D341Med (cell line): ENCODE data around the gene CD244.
"Not testable (repeated sequence)": the region's sequence is repeated elsewhere in the genome, so short reads cannot be mapped to it uniquely, and the experiment has no call there.

Experiments used
- DNase-seq: peaks from one replicate; pipeline ENCODE4 v3.0.0; 2012; ENCODE audit warnings: low spot score

CD244 gene

DNA sequence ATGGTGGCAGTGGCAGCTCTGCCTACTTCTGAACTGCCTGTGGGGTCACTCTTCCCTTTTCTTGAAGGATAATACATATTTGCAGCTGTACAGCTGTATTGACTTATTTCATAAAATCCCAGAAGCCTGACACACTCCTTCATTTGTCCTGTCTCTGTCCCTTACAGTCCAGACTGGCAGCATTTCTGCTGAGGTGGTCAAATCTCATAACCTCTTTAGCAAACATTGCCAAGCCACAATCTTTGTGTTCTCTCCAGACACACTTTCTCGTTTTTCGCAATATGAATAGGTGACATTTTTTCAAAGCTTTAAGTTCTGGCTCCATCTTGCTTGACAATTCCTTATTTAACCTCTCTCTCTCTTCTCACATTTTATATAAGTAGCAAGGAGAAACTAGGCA is 51.5 kb downstream of the CD244 start:
- no peak for DNase-seq

DNA sequence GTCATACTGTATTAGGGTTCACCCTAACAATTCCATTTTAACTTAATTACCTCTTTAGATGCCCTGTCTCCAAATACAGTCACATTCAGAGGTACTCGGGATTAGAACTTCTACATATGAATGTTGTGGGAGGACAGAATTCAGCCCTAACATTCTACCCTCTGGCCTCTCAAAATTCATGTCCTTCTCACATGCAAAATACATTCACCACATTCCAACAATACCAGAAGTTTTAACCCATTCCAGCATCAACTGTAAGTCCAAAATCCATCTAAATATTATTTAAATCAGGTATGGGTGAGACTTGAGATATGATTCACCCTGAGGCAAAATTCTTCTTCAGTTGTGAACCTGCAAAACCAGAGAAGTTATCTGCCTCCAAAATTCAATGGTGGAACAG is 52.2 kb downstream of the CD244 start:
- no peak for DNase-seq

DNA sequence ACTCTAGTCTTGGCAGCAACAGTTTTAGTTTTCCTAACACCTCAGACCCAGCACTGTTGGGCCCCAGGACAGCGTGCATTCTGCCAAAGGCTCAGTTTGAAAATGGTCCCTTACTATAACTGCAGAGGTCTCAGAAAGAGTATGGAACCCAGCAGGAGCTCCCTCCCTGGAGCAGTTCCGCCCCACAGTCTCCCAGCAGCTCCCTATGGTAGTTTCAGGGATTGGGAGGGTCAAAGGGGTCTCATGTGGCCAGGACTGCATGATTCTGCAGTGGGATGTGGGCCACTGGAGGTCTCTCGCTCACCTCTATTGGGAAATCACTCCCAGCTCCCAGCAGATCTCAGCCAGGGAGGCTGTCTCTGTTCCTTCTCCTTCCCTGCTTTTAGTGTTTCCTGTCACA is 54.4 kb downstream of the CD244 start:
- DNase-seq, result no peak

DNA sequence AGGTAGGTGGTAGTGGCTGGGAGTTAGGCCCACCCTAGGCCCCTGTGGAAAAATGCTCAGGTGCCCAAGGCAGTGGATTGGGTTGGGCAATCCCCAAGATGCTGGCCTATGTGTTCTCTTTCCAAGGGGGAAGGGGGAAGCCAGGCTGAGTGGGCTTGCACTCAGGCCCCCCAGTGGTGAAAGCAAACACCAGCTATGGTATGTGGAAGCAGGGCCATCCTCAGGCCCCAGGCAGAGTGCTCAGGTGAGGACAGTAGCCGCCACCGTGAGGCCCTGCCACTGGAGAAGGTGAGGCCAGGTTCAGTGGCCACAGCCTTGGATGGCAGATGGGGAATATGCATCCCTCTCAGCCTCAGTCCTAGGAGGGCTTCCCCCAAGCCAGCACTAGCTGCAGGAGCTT is 54.9 kb downstream of the CD244 start:
- DNase-seq, result no peak

DNA sequence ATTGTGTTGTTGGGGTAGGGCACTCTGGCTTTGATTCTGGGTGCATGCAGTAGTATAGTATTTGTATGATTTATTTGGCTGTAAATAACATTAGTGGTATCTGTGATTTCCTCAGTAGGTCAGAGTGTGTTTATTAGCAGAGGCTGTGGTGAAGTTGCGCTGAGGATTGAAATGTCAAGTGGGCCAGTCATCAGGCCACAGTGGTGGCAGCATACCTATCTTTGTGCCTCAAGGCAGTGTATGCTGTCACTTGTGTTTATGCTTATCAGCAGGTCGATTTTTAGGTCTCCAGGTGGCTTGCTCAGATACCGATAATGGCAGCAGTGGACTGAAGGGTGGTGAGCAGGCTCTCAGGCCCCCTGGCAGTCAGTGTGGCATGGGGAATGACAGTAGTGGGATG is 55.4 kb downstream of the CD244 start:
- no peak for DNase-seq

DNA sequence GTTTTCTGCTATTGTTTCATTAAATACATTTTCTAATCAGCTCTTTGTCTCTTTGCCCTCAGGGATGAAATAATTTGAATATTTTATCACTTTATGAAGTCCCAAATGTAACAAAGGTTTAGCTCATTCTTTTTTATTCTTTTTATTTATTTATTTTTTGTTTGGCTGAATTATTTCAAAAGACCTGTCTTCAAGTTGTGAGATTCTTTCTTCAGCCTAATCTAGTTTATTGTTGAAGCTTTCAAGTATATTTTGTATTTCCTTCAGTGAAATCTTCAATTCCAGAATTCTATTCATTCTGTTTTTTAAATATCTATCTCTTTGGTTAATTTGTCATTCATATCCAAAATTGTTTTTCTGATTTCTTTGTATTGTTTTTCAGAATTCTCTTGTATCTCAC is 55.9 kb downstream of the CD244 start:
- no peak for DNase-seq

DNA sequence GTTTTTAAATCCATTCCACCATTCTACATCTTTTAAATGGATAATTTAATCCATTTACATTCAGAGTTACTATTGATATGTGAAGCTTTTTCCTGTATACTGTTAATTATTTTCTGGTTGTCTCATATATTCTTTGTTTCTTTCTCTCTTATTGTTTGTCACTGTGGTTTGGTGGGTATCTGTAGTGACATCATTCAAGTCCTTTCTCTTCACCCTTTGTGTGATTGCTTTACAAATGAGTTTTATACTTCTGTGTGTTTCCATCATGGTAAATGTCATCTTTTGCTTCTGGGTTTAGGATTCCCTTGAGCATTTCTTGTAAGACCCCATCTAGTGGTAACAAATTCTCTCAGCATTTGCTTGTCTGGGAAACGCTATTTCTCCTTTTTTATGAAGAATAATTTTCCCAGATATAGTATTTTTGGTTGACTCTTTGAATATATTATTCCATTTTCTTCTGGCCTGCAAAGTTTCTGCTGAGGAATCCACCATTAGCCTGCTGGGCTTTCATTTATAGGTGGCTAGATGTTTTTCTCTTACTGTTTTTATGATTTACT is 56.5 kb downstream of the CD244 start:
- no peak for DNase-seq

DNA sequence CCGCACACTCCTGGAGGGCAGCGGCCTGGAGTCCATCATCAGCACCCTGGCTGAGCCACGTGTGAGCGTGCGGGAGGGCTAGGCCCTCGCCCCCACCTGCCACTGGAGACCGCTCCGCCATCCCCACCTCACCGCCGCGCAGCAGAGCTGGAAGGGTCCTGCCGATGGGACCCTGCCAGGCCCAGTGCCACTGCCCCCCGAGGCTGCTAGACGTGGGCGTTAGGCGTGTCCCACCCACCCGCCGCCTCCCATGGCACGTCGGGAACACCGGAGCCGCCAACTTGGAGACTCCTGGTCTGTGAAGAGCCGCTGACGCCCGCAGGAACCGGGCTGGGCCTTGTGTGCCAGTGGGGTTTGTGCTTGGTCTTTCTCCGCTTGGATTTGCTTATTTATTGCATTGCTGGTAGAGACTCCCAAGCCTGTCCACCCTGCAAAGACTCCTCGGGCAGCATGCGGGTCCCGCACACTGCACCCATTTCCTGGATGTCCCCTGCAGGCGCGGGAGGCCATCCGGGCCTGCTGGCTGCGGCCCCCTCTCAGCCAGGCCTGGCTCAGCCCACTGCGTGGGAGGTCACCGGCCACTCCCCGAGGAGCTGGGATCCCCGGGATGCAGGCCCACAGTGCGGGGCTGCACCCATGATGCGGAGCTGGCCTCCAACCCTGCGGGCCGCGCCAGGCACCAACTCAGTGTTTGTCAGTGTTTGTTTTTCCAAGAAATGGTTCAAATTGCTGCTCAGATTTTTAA is 60.7 kb downstream of the CD244 start:
- no peak for DNase-seq

DNA sequence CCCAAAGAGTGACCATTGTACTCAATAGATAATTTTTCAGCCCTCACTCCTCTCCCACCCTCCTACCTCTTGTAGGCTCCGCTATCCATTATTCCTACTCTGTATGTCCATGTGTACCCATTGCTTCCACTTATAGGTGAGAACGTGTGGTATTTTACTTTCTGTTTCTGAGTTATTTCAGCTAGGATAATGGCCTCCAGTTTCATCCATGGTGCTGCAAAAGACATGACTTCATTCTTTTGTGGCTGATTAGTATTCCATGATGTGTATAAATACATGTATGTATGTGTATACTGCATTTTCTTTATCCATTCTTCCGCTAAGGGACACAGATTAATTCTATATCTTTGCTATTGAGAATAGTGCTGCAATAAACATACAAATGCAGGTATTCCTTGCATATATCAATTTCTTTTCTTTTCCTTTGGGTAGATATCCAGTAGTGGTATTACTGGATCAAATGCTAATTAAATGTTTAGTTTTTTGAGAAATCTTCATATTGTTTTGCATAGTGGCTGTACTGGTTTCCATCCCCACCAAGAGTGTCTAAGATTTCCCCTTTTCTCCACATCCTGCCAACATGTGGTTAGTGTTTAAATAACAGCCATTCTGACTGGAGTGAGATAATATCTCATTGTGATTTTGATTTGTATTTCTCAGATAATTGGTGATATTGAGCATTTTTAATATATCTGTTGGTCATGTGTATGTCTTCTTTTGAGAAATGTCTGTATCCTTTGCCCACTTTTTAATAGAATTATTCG is 61.9 kb downstream of the CD244 start:
- DNase-seq, result no peak

DNA sequence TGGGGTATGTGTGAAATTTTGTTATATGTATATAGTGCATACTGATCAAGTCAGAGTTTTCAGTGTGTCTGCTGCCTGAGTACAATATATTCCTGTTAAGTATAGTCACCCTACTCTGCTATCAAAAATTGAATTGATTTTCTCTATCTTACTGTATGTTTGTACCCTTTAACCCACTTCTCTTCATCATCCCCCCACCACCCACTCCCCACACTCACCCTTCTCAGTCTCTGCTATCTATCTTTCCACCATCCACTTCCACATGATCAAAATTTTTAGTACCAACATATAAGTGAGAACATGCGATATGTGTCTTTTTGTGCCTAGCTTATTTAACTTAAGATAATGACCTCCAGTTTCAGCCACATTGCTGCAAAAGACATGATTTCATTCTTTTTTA is 62.5 kb downstream of the CD244 start:
- DNase-seq, result no peak

DNA sequence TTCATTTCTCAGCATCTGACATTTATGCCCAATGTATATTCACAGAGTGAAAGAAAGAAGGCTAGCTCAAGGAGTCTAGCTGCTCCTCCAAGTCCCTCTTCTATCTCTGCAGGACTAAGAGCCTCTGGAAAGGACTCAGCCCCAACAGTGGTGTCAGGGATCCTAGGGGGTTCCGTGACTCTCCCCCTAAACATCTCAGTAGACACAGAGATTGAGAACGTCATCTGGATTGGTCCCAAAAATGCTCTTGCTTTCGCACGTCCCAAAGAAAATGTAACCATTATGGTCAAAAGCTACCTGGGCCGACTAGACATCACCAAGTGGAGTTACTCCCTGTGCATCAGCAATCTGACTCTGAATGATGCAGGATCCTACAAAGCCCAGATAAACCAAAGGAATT is 63.0 kb downstream of the CD244 start:
- no peak for DNase-seq

DNA sequence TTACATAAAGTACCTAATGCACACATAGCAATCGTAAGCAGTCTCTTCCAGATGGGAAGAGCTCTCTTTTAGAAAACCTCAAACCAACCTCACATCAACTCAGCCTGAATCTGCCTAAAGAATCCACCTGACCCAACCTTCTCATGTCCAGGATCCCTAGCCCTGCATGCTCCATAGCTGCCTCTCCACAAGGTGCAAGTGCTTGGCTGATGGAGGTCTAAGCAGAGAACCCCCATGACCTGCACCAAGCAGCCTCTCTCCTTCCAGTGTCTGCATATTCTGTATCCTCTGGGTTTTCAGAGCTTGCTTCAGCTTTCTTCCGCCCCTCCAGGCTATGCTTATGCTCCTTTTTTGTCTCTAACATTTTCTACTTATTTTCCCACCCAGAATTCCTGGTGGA is 64.2 kb downstream of the CD244 start:
- no peak for DNase-seq

DNA sequence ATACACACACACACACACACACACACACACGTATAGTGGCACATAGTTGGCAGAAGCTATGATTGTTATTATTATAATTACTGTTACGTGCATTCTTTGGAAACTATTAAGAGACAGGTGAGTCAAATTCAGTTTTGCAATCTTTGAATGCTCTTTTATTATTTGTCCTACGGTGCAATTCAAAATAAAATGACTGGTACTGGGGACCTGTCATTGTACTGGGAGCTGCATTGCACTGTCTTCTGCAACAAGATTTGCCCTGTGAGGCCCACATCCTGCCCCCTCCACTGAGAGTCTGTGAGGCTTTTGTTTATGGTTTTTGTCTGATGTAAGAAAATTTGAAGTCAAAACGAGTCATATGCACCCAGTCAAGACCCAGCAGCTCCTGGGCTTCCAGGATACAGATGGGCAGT is 64.8 kb downstream of the CD244 start:
- no peak for DNase-seq

DNA sequence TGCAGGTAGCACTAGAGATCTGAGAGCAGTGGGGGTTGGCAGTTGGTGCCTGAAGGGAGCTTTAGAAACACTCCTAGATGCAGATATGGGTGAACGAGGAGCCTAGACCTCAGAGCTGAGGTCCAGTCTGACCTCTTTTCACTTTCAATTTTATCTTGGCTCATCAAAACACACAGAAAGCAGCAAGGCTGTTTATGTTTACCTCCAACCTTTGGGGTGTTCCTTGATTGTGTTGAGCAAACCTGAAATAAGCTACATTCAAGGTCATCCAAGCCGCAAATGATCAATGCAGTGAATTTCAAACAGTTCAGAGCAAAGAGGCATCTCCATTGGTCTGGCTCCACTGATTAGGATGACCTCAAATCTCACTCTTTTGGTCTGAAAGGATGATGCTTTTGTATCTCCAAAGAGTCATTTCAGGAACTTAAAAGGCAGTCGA is 65.4 kb downstream of the CD244 start:
- DNase-seq, result no peak

DNA sequence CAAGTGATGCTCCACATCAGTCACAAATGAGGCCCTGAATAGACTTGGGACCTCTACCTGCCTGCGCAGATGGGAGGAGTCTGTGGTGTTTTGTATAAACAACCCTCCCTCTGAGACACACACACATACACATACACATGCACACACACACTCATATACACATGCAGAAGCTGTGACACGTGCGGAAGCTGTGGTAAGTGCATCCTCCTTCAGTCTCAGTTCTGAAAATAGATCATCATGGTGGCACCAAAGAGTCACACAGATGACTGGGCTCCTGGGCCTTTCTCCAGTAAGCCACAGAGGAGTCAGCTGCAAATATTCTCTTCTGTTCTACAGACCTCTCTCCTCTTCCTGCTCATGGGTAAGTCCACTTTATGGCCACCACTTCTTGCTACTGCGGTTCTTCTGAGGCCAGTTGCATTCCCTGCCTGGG is 66.7 kb downstream of the CD244 start, which contains the start of gene LY9:
Gene LY9 (plus strand): TSS at position 224 of the 433 bp plus-strand sequence. CDS start 14 bp downstream, at position 238.
- no peak for DNase-seq

DNA sequence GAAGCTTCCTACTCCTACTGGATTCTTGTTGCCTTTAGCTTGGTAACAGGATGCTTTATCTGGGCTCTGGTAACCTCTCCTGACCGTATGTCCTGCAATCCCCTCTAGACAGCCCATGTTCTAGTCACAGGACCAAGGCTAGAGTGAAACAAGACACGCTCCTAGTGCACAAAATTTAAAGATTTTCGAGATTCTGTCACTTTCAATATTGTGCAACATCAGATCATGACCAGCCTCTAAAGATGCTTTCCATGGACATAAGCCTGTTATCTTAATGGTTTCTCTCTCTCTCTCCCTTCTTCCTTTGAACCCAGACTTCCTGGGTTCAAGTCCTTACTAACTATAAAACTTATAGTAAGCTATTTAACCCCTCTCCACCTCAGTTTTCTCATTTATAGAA is 68.3 kb downstream of the CD244 start:
- DNase-seq, result no peak

DNA sequence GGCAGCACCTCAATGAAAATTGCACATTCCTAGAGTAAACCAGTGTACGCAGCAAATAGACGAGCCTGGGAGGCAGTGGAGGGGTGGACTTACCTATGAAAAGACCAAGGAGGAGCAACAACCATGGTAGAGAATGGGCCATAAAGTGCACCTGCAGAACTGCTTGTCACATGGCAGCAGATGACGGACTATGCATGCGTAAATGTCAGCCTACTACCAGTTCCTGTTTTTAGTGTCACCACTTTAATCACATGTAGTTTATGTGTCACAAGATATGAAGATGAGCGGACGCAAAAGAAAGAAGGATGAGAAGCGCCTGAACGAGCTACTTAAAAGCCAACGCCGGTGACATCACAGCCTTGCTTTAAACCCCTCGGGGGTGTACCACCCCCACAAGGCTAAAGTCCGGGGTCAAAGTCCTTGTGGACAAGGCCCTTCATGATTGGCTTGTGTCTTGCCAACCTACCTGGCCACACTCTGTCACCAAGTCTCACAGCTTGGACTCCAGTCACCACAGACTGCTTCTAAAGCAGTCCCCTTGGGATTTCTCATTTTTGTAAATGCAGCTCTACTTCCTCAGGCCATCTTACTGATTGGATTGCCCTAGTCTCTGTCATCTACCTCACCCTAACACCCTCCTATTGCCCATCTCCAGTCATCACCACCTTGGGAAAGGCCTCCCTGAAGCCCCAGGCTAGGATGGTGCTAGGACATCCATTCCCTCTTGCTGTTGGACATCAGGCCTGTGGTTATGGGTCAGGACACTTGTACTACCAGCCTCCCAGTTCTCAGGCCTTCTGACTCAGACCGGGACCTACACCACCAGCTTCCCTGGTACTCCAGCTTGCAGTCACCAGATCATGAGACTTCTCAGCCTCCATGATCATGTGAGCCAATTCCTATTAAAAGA is 72.7 kb downstream of the CD244 start:
- no peak for DNase-seq

DNA sequence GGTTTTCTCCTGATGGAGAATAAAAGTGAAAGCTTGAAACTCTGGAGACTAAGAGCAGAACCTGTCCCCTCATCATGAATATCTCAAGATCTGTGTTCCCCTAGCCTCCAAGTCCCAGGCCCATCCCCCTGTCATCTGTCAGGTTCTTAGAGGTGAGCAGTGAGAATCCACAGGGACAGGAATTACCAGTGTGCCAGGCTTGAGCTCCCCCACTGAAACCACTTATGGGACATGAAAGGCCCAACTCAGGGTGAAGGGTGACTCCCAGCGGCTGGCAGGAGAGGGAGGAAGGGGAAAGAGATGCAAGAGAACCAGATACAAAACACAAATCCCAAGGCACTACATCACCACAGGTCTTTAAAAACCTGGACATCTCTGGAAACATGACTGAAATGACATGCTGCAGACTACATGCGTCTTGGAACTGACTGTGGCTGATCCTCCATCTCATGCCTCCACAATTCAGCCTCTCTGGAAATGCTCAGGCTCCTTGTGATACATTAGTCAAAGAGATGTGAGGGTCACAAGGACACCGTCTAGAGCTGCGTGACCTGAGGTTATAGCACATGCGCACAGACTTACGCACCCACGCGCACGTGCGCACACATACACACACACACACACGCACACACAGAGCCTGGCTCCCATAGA is 73.5 kb downstream of the CD244 start:
- DNase-seq, result no peak

DNA sequence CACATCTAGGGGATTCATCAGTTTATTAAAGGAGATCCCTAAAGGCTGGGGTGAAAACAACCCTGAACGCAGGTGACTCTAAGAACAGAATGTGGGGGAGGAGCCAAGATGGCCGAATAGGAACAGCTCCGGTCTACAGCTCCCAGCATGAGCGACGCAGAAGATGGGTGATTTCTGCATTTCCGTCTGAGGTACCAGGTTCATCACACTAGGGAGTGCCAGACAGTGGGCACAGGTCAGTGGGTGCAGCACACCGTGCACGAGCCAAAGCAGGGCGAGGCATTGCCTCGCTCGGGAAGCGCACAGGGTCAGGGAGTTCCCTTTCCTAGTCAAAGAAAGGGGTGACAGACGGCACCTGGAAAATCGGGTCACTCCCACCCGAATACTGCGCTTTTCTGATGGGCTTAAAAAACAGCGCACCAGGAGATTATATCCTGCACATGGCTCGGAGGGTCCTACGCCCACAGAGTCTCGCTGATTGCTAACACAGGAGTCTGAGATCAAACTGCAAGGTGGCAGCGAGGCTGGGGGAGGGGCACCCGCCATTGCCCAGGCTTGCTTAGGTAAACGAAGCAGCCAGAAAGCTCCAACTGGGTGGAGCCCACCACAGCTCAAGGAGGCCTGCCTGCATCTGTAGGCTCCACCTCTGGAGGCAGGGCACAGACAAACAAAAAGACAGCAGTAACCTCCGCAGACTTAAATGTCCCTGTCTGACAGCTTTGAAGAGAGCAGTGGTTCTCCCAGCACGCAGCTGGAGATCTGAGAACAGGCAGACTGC is 79.5 kb downstream of the CD244 start:
- not testable (repeated sequence) for DNase-seq

DNA sequence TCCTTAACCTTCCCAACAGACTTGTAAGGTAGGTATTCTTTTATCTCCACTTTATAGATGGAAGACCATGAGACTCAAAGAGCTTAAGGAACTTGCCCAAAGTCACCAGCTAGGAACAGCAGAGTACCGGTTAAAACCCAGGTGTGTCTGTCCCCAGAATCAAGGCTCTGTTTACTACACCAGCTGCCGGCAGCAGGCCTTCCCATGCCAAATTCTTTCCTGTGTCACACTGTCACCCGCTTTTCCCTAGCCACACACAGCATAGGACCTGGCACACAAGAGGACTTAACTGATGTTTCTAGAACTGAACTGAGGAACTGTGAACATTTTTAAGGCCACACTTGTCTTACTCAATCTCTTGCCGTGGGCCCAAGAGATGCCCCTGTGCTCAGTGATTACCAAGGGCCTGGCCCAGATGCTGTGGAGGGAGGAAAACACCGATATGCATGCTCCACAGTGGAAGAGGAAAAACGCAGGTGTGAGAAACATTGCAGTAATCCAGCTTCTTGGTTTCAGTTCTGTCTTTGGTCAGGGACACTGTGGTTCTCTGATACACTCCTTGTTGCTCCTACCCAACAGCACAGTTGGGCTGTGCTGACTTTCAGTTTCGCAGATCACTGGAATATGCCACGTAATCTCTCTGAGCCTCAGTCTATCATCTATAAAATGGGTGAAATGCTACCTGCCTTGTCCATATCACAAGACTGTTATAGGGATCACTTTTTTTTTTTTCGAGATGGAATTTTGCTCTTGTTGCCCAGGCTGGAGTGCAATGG is 80.6 kb downstream of the CD244 start:
- no peak for DNase-seq
